Rectal smooth muscle tissue (tissue), 1 donor: Measurements from ENCODE around the gene SPEN.
"Not testable (repeated sequence)": the region's sequence is repeated elsewhere in the genome, so short reads cannot be mapped to it uniquely, and the experiment has no call there.

ENCODE experiments used
- H3K27ac ChIP-seq: one replicate; pipeline ENCODE4 v1.7.0; 2013; ENCODE audit warnings: low read depth, low read length, inconsistent platforms
- H3K27me3 ChIP-seq: one replicate; pipeline ENCODE4 v1.7.0; 2013; ENCODE audit warnings: low read length; ENCODE audit not compliant: control insufficient read depth, insufficient read depth
- H3K36me3 ChIP-seq: one replicate; pipeline ENCODE4 v1.7.0; 2013; ENCODE audit warnings: low read length; ENCODE audit not compliant: control insufficient read depth, insufficient read depth
- H3K4me1 ChIP-seq: one replicate; pipeline ENCODE4 v1.7.0; 2013; ENCODE audit warnings: low read length; ENCODE audit not compliant: control insufficient read depth, insufficient read depth
- H3K4me3 ChIP-seq: one replicate; pipeline ENCODE4 v1.7.0; 2013; ENCODE audit warnings: low read length
- H3K9ac ChIP-seq: one replicate; pipeline ENCODE4 v1.7.0; 2013; ENCODE audit warnings: low read length

SPEN gene

DNA sequence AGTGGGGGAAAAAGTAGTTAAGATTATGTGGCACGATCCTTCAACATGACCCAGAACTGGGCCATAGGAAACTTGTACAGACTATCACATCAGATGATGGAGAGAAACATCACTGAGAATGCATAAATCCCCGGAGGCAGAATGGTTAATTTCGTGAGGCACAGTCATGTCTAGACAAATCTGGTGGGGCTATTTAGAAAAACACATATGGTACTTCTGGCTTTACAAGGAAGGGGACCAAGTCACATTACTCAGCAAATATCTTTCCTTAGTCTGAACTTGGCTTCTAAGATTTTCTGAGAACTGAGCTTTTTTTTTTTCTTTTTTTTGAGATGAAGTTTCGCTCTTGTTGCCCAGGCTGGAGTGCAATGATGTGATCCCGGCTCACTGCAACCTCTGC, 30.8 kb upstream of the SPEN start:
- Histone ChIP-seq H3K36me3 (no peaks in the 10 kb centered on the region), H3K27me3 (no peaks in the 10 kb centered on the region), H3K4me1 (peaks cover 4% of the 10 kb centered on the region), H3K4me3 (no peak overlapping the region), H3K9ac (no peak overlapping the region), H3K27ac (no peak overlapping the region)

- Histone ChIP-seq H3K4me3 (no peak overlapping the region), H3K36me3 (no peaks in the 10 kb centered on the region), H3K9ac (no peak overlapping the region), H3K27ac (no peak overlapping the region), H3K4me1 (peaks cover 3% of the 10 kb centered on the region), H3K27me3 (no peaks in the 10 kb centered on the region)
Observed at GRCh38 chr1:15820478-15820877, 27.0 kb upstream of the SPEN start.

GRCh38 chr1:15825800-15826199, 21.7 kb upstream of the SPEN start:
- Histone ChIP-seq H3K4me3 (no peak overlapping the region), H3K4me1 (no peaks in the 10 kb centered on the region), H3K9ac (no peak overlapping the region), H3K27me3 (no peaks in the 10 kb centered on the region), H3K36me3 (no peaks in the 10 kb centered on the region), H3K27ac (no peak overlapping the region)

- no peak overlapping the region for H3K9ac ChIP-seq
- H3K27me3 ChIP-seq = no peaks in the 10 kb centered on the region
- no peaks in the 10 kb centered on the region for H3K36me3 ChIP-seq
- no peaks in the 10 kb centered on the region for H3K4me1 ChIP-seq
- H3K4me3 ChIP-seq = no peak overlapping the region
- no peak overlapping the region for H3K27ac ChIP-seq
Observed at GRCh38 chr1:15826810-15827507, 20.5 kb upstream of the SPEN start.

DNA sequence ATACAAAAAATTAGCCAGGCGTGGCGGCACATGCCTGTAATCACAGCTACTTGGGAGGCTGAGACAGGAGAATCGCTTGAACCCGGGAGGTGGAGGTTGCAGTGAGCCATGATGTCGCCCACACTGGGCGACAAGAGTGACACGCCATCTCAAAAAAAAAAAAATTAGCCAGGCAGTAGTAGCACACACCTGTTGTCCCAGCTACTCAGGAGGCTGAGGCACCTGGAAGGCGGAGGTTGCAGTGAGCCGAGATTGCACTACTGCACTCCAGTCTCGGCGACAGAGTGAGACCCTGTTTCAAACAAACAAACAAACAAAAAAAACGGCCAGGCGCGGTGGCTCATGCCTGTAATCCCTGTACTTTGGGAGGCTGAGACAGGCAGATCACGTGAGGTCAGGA, 19.9 kb upstream of the SPEN start:
- not testable (repeated sequence) for H3K4me3 ChIP-seq, H3K36me3 ChIP-seq, H3K27ac ChIP-seq, H3K9ac ChIP-seq, H3K4me1 ChIP-seq, H3K27me3 ChIP-seq

DNA sequence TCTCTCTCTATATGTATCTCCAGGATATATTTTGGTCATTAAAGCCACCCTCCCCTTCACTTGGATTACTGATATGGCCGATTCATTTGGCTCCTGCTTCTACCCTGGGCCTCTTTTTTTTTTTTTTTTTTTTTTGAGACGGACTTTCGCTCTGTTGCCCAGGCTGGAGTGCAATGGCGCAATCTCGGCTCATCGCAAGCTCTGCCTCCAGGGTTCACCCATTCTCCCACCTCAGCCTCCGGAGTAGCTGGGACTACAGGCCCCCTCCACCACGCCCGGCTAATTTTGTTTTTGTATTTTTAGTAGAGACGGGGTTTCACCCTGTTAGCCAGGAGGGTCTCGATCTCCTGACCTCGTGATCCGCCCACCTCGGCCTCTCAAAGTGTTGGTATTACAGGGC, 18.6 kb upstream of the SPEN start:
- not testable (repeated sequence) for H3K4me1 ChIP-seq

DNA sequence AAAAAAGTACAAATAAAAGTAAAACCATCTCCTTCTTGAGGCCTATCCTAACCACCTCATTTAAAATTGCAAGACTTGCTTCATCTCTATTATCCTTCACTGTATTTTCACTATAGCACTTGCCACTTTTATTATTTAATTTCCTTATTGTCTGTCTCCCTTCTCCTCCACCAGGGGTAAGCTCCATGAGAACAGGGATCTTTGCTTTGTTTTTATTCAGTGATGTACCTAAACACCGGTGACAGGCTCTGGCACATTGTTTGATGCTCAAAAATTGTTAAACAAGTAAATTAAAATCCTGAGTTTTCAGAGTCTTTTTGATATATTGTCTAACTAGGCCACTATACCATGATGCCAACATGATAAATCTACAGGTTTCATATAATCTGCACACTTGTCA, 17.2 kb upstream of the SPEN start:
- H3K27me3 ChIP-seq = no peaks in the 10 kb centered on the region
- no peak overlapping the region for H3K4me3 ChIP-seq
- H3K9ac ChIP-seq = no peak overlapping the region
- H3K36me3 ChIP-seq = no peaks in the 10 kb centered on the region
- no peaks in the 10 kb centered on the region for H3K4me1 ChIP-seq
- no peak overlapping the region for H3K27ac ChIP-seq

More for the DNA sequence above, 18.6 kb upstream of the SPEN start:
- not testable (repeated sequence) for H3K4me3 ChIP-seq, H3K27ac ChIP-seq, H3K9ac ChIP-seq, H3K27me3 ChIP-seq, H3K36me3 ChIP-seq

DNA sequence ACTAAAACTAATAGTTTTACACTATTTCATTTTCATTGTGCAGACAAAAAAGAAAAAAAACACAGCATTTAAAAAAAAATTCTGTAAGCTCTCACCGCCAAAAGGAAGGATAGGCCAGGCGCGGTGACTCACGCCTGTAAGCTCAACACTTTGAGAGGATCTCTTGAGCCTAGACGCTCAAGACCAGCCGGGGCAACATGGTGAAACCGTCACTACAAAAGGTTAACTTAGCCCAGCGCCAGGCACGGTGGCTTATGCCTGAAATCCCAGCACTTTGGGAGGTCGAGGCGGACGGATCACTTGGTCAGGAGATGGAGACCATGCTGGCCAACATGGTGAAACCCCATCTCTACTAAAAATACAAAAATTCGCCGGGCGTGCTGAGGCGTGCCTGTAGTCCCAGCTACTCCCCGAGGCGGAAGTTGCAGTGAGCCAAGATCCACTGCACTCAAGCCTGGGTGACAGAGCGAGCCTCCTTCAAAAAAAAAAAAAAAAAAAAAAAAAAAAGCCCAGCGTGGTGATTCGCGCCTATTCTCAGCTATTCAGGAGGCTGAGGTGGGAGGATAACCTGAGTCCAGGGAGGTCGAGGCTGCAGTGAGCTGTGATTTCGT, 14.3 kb upstream of the SPEN start:
- no peak overlapping the region for H3K9ac ChIP-seq
- peak overlapping the region; percentile 98 for H3K27ac ChIP-seq
- H3K4me1 ChIP-seq = no peaks in the 10 kb centered on the region
- no peaks in the 10 kb centered on the region for H3K36me3 ChIP-seq
- H3K4me3 ChIP-seq = peak overlapping the region; percentile 95
- H3K27me3 ChIP-seq = no peaks in the 10 kb centered on the region

GRCh38 chr1:15833842-15834405, 13.6 kb upstream of the SPEN start:
- Histone ChIP-seq H3K9ac (peak overlapping the region; percentile 6), H3K4me1 (no peaks in the 10 kb centered on the region), H3K27me3 (no peaks in the 10 kb centered on the region), H3K36me3 (no peaks in the 10 kb centered on the region), H3K4me3 (peak overlapping the region; percentile 95), H3K27ac (peak overlapping the region; percentile 98)

GRCh38 chr1:15834406-15835204, 12.9 kb upstream of the SPEN start:
- no peaks in the 10 kb centered on the region for H3K4me1 ChIP-seq
- peak overlapping the region; percentile 98 for H3K9ac ChIP-seq
- H3K27ac ChIP-seq = peak overlapping the region; percentile 98
- peak overlapping the region; percentile 95 for H3K4me3 ChIP-seq
- no peaks in the 10 kb centered on the region for H3K36me3 ChIP-seq
- no peaks in the 10 kb centered on the region for H3K27me3 ChIP-seq

DNA sequence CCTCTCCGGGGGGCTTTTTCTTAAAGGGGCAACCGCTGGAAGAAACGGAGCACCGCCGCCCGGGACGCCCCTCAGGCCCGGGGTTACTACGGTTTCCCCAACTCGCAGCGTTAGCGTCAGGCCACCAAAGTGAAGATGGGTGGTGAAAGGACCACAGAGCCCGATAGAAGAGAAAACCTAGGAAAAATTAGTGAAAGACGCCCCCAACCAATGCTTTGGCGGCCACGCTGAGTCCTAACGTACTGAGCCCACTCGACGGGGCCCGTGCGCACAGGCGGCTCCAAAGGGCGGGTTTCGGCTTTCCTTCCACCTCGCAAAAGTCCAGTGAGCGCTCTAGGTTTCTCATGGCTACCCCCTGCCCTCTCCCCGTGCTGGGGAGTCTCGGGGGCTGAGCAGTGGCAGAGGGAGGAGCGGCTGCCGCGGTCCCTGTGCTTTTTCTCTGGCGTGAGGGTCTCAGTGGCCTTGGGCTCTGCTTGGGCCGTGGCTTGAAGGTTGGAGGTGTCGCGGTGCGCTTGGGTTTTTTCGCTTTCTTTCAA, 12.2 kb upstream of the SPEN start:
- peak overlapping the region; percentile 95 for H3K4me3 ChIP-seq
- H3K9ac ChIP-seq = peak overlapping the region; percentile 98
- H3K27ac ChIP-seq = peak overlapping the region; percentile 98
- no peaks in the 10 kb centered on the region for H3K27me3 ChIP-seq
- no peaks in the 10 kb centered on the region for H3K36me3 ChIP-seq
- H3K4me1 ChIP-seq = no peaks in the 10 kb centered on the region

- H3K9ac ChIP-seq = peak overlapping the region; percentile 98
- peak overlapping the region; percentile 98 for H3K27ac ChIP-seq
- peak overlapping the region; percentile 95 for H3K4me3 ChIP-seq
- no peaks in the 10 kb centered on the region for H3K36me3 ChIP-seq
- no peaks in the 10 kb centered on the region for H3K4me1 ChIP-seq
- no peaks in the 10 kb centered on the region for H3K27me3 ChIP-seq
Observed at GRCh38 chr1:15835741-15836510, 11.6 kb upstream of the SPEN start.
